Stromal cell of bone marrow (primary cell): ENCODE data around the gene LCTL.
A peak's percentile ranks its signal among the peaks of the same experiment; 100 is the strongest.
"Not testable (repeated sequence)": the region's sequence is repeated elsewhere in the genome, so short reads cannot be mapped to it uniquely, and the experiment has no call there.

Source experiments
- DNase-seq: peaks from one replicate; pipeline ENCODE4 v3.0.0-alpha.2; 2012; ENCODE audit warnings: low read depth

LCTL gene

GRCh38 chr15:66500346-66500745 is 65.5 kb downstream of the LCTL start:
- DNase-seq: not testable (repeated sequence)

- peak; percentile 13 for DNase-seq
Observed at GRCh38 chr15:66498501-66499386, 67.1 kb downstream of the LCTL start.
